ENCODE data around the gene PLA2G4E. TPM values are rescaled to one million over a fixed set of nuclear protein-coding genes. Genes with fewer than 3 reads are reported as not detected.

The PLA2G4E gene
- total RNA-seq, 1 experiment from 2014 or later: not detected

- no TSS peak for BruUV-seq (replicated peaks)
- H4K20me1 ChIP-seq (ENCODE audit: insufficient read depth): no peaks in the 10 kb centered on the region; the same call in 1 of the 2 replicates
- H3K36me3 ChIP-seq (ENCODE audit: low read depth): no peaks in the 10 kb centered on the region
- H3K27ac ChIP-seq: no peak overlapping the region
- no peaks in the 10 kb centered on the region for H3K9me2 ChIP-seq (ENCODE audit: insufficient read depth)
- H3K4me3 ChIP-seq: no peak overlapping the region
- TF ChIP-seq EZH2 (IDR thresholded peaks at IDR 0.05; ENCODE audit: low read depth) (no peak), CTCF (conservative IDR thresholded peaks at IDR 0.05) (no peak)
- ChIA-PET POLR2A (ENCODE audit: unreplicated experiment) (interaction anchor here (0.6 kb wide), 1 partner anchor 38 kb away, joined by 3 read pairs; no protein-coding TSS in a partner anchor), CTCF (no interaction called here)
- no peaks in the 10 kb centered on the region for H3K9me3 ChIP-seq (ENCODE audit: insufficient read depth, low read depth)
- DNase-seq: no peak
- intact Hi-C loops (cut with micrococcal nuclease; ENCODE audit: unreplicated experiment): no loop called here
- H2AFZ ChIP-seq: no peak overlapping the region
- no peak overlapping the region for H3K4me2 ChIP-seq
- no peaks in the 10 kb centered on the region for H3F3A ChIP-seq (ENCODE audit: insufficient read depth, low read depth)
- H3K79me2 ChIP-seq (ENCODE audit: low read depth): no peaks in the 10 kb centered on the region
- H3K27me3 ChIP-seq (ENCODE audit: insufficient read depth, low read depth): no peaks in the 10 kb centered on the region
- H3K4me1 ChIP-seq (replicated peaks; ENCODE audit: insufficient read depth): no peaks in the 10 kb centered on the region; the same call in 1 of the 2 replicates
Measured at GRCh38 chr15:41950127-41950483, 70.7 kb downstream of the PLA2G4E start.

- TF ChIP-seq CTCF (conservative IDR thresholded peaks at IDR 0.05) (no peak), EZH2 (IDR thresholded peaks at IDR 0.05; ENCODE audit: low read depth) (no peak)
- intact Hi-C loops (cut with micrococcal nuclease; ENCODE audit: unreplicated experiment): no loop called here
- no peaks in the 10 kb centered on the region for H3K9me2 ChIP-seq (ENCODE audit: insufficient read depth)
- CTCF ChIA-PET: no interaction called here
- H3K4me1 ChIP-seq (replicated peaks; ENCODE audit: insufficient read depth): peaks cover 5% of the 10 kb centered on the region
- H3K36me3 ChIP-seq (ENCODE audit: low read depth): no peaks in the 10 kb centered on the region
- H3F3A ChIP-seq (ENCODE audit: insufficient read depth, low read depth): 0 out of 2 replicates have a peak, but pooled peaks cover 3% of the 10 kb centered on the region
- POLR2A ChIA-PET (ENCODE audit: unreplicated experiment): interaction anchor here (0.6 kb wide), 2 partner anchors 23 to 37 kb away, joined by 3 to 6 read pairs; partner anchors contain the start of gene EHD4
- DNase-seq: no peak
- H3K4me3 ChIP-seq: no peak overlapping the region
- no peak overlapping the region for H3K4me2 ChIP-seq
- BruUV-seq (replicated peaks): no TSS peak
- H3K27ac ChIP-seq: no peak overlapping the region
- no peaks in the 10 kb centered on the region for H3K9me3 ChIP-seq (ENCODE audit: insufficient read depth, low read depth)
- no peak overlapping the region for H2AFZ ChIP-seq
- H3K27me3 ChIP-seq (ENCODE audit: insufficient read depth, low read depth): no peaks in the 10 kb centered on the region
- no peaks in the 10 kb centered on the region; the same call in 1 of the 2 replicates for H4K20me1 ChIP-seq (ENCODE audit: insufficient read depth)
- H3K79me2 ChIP-seq (ENCODE audit: low read depth): no peaks in the 10 kb centered on the region
Measured at GRCh38 chr15:41949401-41950126, 71.3 kb downstream of the PLA2G4E start.

- Histone ChIP-seq H3K79me2 (ENCODE audit: low read depth) (no peaks in the 10 kb centered on the region), H3K4me3 (no peak overlapping the region), H3K36me3 (ENCODE audit: low read depth) (no peaks in the 10 kb centered on the region), H3K9me3 (ENCODE audit: insufficient read depth, low read depth) (no peaks in the 10 kb centered on the region), H3K27ac (no peak overlapping the region), H2AFZ (no peak overlapping the region), H3K27me3 (ENCODE audit: insufficient read depth, low read depth) (no peaks in the 10 kb centered on the region), H4K20me1 (ENCODE audit: insufficient read depth) (no peaks in the 10 kb centered on the region; the same call in 1 of the 2 replicates), H3K9me2 (ENCODE audit: insufficient read depth) (no peaks in the 10 kb centered on the region), H3F3A (ENCODE audit: insufficient read depth, low read depth) (0 out of 2 replicates have a peak, but pooled peaks cover 5% of the 10 kb centered on the region), H3K4me2 (no peak overlapping the region), H3K4me1 (replicated peaks; ENCODE audit: insufficient read depth) (peaks cover 15% of the 10 kb centered on the region)
- intact Hi-C loops (cut with micrococcal nuclease; ENCODE audit: unreplicated experiment): no loop called here
- BruUV-seq (replicated peaks): no TSS peak
- DNase-seq: no peak
- ChIA-PET POLR2A (ENCODE audit: unreplicated experiment) (no interaction called here), CTCF (interaction anchor here (0.7 kb wide), 1 partner anchor 27 kb away, joined by 4 read pairs; no protein-coding TSS in a partner anchor)
- TF ChIP-seq EZH2 (IDR thresholded peaks at IDR 0.05; ENCODE audit: low read depth) (no peak), CTCF (conservative IDR thresholded peaks at IDR 0.05) (no peak)
Measured at GRCh38 chr15:41948490-41948889, 72.4 kb downstream of the PLA2G4E start.

All from PC-9 (cell line).